ENCODE measurements around the gene ZNF24. TPM values are rescaled to one million over a fixed set of nuclear protein-coding genes. Genes with fewer than 3 reads are reported as not detected.

The ZNF24 gene
- total and polyA plus RNA-seq, 4 donors = 13.6 to 52.5 (median 29.4) TPM

- Histone ChIP-seq H3K27ac (ENCODE audit: low read depth in 1 of 2, low read length in 2 of 2) (no peak overlapping the region), H3K36me3 (ENCODE audit: control insufficient read depth in 1 of 2, insufficient read depth in 2 of 2, low read length in 1 of 2) (peaks cover 0 to 5% of the 10 kb centered on the region in 2 donors), H3K9me3 (ENCODE audit: control insufficient read depth, low read length) (peaks cover 1% of the 10 kb centered on the region), H3K4me3 (ENCODE audit: low read length in 2 of 2) (no peak overlapping the region), H3K27me3 (ENCODE audit: control insufficient read depth in 1 of 2, insufficient read depth in 2 of 2, low read length in 1 of 2) (no peaks in the 10 kb centered on the region), H3K4me1 (ENCODE audit: control insufficient read depth in 1 of 2, insufficient read depth in 2 of 2, low read length in 2 of 2) (no peaks in the 10 kb centered on the region)
- ATAC-seq (ENCODE audit: low FRiP score) = no peak
- 56 to 59% methylated on average over 3 of the region's 3 CpGs for WGBS, 2 donors
- intact Hi-C loops (cut with DNase I) = no loop called here
- DNase-seq = no peak
Observed at GRCh38 chr18:35326695-35327387, 17.4 kb downstream of the ZNF24 start.

- H3K4me1 ChIP-seq (ENCODE audit: control insufficient read depth in 1 of 2, insufficient read depth in 2 of 2, low read length in 2 of 2) = no peaks in the 10 kb centered on the region
Observed at GRCh38 chr18:35324926-35325655, 19.1 kb downstream of the ZNF24 start.

GRCh38 chr18:35322486-35323458 lies 21.4 kb downstream of the ZNF24 start:
- Histone ChIP-seq H3K36me3 (ENCODE audit: control insufficient read depth in 1 of 2, insufficient read depth in 2 of 2, low read length in 1 of 2) (no peaks in the 10 kb centered on the region), H3K9me3 (ENCODE audit: control insufficient read depth, low read length) (peaks cover 1% of the 10 kb centered on the region), H3K4me1 (ENCODE audit: control insufficient read depth in 1 of 2, insufficient read depth in 2 of 2, low read length in 2 of 2) (no peaks in the 10 kb centered on the region), H3K27me3 (ENCODE audit: control insufficient read depth in 1 of 2, insufficient read depth in 2 of 2, low read length in 1 of 2) (no peaks in the 10 kb centered on the region), H3K4me3 (ENCODE audit: low read length in 2 of 2) (no peak overlapping the region), H3K27ac (ENCODE audit: low read depth in 1 of 2, low read length in 2 of 2) (no peak overlapping the region)
- WGBS, 2 donors = 68 to 72% methylated on average over 3 of the region's 3 CpGs
- DNase-seq (no peak), ATAC-seq (ENCODE audit: low FRiP score) (no peak)
- intact Hi-C loops (cut with DNase I) = no loop called here

More at GRCh38 chr18:35324926-35325655, 19.1 kb downstream of the ZNF24 start:
- no peak overlapping the region for H3K27ac ChIP-seq (ENCODE audit: low read depth in 1 of 2, low read length in 2 of 2)
- DNase-seq = no peak
- H3K27me3 ChIP-seq (ENCODE audit: control insufficient read depth in 1 of 2, insufficient read depth in 2 of 2, low read length in 1 of 2) = no peaks in the 10 kb centered on the region
- WGBS, 2 donors = 11 to 60% methylated on average over 2 of the region's 2 CpGs
- H3K4me3 ChIP-seq (ENCODE audit: low read length in 2 of 2) = no peak overlapping the region
- intact Hi-C loops (cut with DNase I) = no loop called here
- ATAC-seq (ENCODE audit: low FRiP score) = no peak
- peaks cover 1% of the 10 kb centered on the region for H3K9me3 ChIP-seq (ENCODE audit: control insufficient read depth, low read length)
- no peaks in the 10 kb centered on the region for H3K36me3 ChIP-seq (ENCODE audit: control insufficient read depth in 1 of 2, insufficient read depth in 2 of 2, low read length in 1 of 2)

- no peak overlapping the region for H3K27ac ChIP-seq (ENCODE audit: low read depth in 1 of 2, low read length in 2 of 2)
- peaks cover 10% of the 10 kb centered on the region for H3K9me3 ChIP-seq (ENCODE audit: control insufficient read depth, low read length)
- ATAC-seq (ENCODE audit: low FRiP score) = no peak
- 16 to 20% methylated on average over 2 of the region's 2 CpGs for WGBS, 2 donors
- H3K36me3 ChIP-seq (ENCODE audit: control insufficient read depth in 1 of 2, insufficient read depth in 2 of 2, low read length in 1 of 2) = peaks cover 3 to 11% of the 10 kb centered on the region in 2 donors
- H3K4me1 ChIP-seq (ENCODE audit: control insufficient read depth in 1 of 2, insufficient read depth in 2 of 2, low read length in 2 of 2) = peaks cover 0 to 3% of the 10 kb centered on the region in 2 donors
- no peak overlapping the region for H3K4me3 ChIP-seq (ENCODE audit: low read length in 2 of 2)
- H3K27me3 ChIP-seq (ENCODE audit: control insufficient read depth in 1 of 2, insufficient read depth in 2 of 2, low read length in 1 of 2) = no peaks in the 10 kb centered on the region
- DNase-seq = no peak
- intact Hi-C loops (cut with DNase I) = no loop called here
Observed at GRCh38 chr18:35311496-35311895, 32.7 kb downstream of the ZNF24 start.

- Histone ChIP-seq H3K27me3 (ENCODE audit: control insufficient read depth in 1 of 2, insufficient read depth in 2 of 2, low read length in 1 of 2) (no peaks in the 10 kb centered on the region), H3K9me3 (ENCODE audit: control insufficient read depth, low read length) (peaks cover 13% of the 10 kb centered on the region), H3K4me1 (ENCODE audit: control insufficient read depth in 1 of 2, insufficient read depth in 2 of 2, low read length in 2 of 2) (peaks cover 0 to 2% of the 10 kb centered on the region in 2 donors), H3K4me3 (ENCODE audit: low read length in 2 of 2) (no peak overlapping the region), H3K27ac (ENCODE audit: low read depth in 1 of 2, low read length in 2 of 2) (no peak overlapping the region), H3K36me3 (ENCODE audit: control insufficient read depth in 1 of 2, insufficient read depth in 2 of 2, low read length in 1 of 2) (peaks cover 3 to 21% of the 10 kb centered on the region in 2 donors)
- DNase-seq (no peak), ATAC-seq (ENCODE audit: low FRiP score) (no peak)
- 98 to 99% methylated on average over 5 of the region's 5 CpGs for WGBS, 2 donors
- intact Hi-C loops (cut with DNase I) = no loop called here
Observed at GRCh38 chr18:35306588-35307250, 37.5 kb downstream of the ZNF24 start.

GRCh38 chr18:35303610-35304009 lies 40.6 kb downstream of the ZNF24 start:
- intact Hi-C loops (cut with DNase I) = no loop called here
- WGBS, 2 donors = 96 to 98% methylated on average over 4 of the region's 4 CpGs
- Histone ChIP-seq H3K27me3 (ENCODE audit: control insufficient read depth in 1 of 2, insufficient read depth in 2 of 2, low read length in 1 of 2) (no peaks in the 10 kb centered on the region), H3K9me3 (ENCODE audit: control insufficient read depth, low read length) (peaks cover 11% of the 10 kb centered on the region), H3K4me1 (ENCODE audit: control insufficient read depth in 1 of 2, insufficient read depth in 2 of 2, low read length in 2 of 2) (no peaks in the 10 kb centered on the region), H3K36me3 (ENCODE audit: control insufficient read depth in 1 of 2, insufficient read depth in 2 of 2, low read length in 1 of 2) (peaks cover 5 to 21% of the 10 kb centered on the region in 2 donors), H3K4me3 (ENCODE audit: low read length in 2 of 2) (no peak overlapping the region), H3K27ac (ENCODE audit: low read depth in 1 of 2, low read length in 2 of 2) (no peak overlapping the region)
- ATAC-seq (ENCODE audit: low FRiP score) (no peak), DNase-seq (no peak)

GRCh38 chr18:35296060-35296459 lies 48.2 kb downstream of the ZNF24 start:
- 90 to 94% methylated on average over 2 of the region's 2 CpGs for WGBS, 2 donors
- no peak for ATAC-seq (ENCODE audit: low FRiP score)
- no peak for DNase-seq
- Histone ChIP-seq H3K36me3 (ENCODE audit: control insufficient read depth in 1 of 2, insufficient read depth in 2 of 2, low read length in 1 of 2) (peaks cover 2% of the 10 kb centered on the region in 2 donors), H3K9me3 (ENCODE audit: control insufficient read depth, low read length) (no peaks in the 10 kb centered on the region), H3K27me3 (ENCODE audit: control insufficient read depth in 1 of 2, insufficient read depth in 2 of 2, low read length in 1 of 2) (no peaks in the 10 kb centered on the region), H3K4me3 (ENCODE audit: low read length in 2 of 2) (no peak overlapping the region), H3K27ac (ENCODE audit: low read depth in 1 of 2, low read length in 2 of 2) (no peak overlapping the region), H3K4me1 (ENCODE audit: control insufficient read depth in 1 of 2, insufficient read depth in 2 of 2, low read length in 2 of 2) (no peaks in the 10 kb centered on the region)
- intact Hi-C loops (cut with DNase I) = no loop called here

- Histone ChIP-seq H3K9me3 (ENCODE audit: control insufficient read depth, low read length) (no peaks in the 10 kb centered on the region), H3K36me3 (ENCODE audit: control insufficient read depth in 1 of 2, insufficient read depth in 2 of 2, low read length in 1 of 2) (peaks cover 0 to 2% of the 10 kb centered on the region in 2 donors), H3K4me1 (ENCODE audit: control insufficient read depth in 1 of 2, insufficient read depth in 2 of 2, low read length in 2 of 2) (no peaks in the 10 kb centered on the region), H3K27me3 (ENCODE audit: control insufficient read depth in 1 of 2, insufficient read depth in 2 of 2, low read length in 1 of 2) (no peaks in the 10 kb centered on the region), H3K4me3 (ENCODE audit: low read length in 2 of 2) (peak overlapping the region in 1 of 2 donors; percentile 64), H3K27ac (ENCODE audit: low read depth in 1 of 2, low read length in 2 of 2) (no peak overlapping the region)
- DNase-seq = no peak
- no peak for ATAC-seq (ENCODE audit: low FRiP score)
- 79 to 81% methylated on average over 2 of the region's 2 CpGs for WGBS, 2 donors
- intact Hi-C loops (cut with DNase I) = loop anchor here (2.0 to 5.0 kb wide), 3 partner anchors 44 to 51 kb away; partner anchors contain the start of genes ZNF24 (in 1 of the 2) and ZNF397 (in 1 of the 2)
Observed at GRCh38 chr18:35291166-35291565, 53.1 kb downstream of the ZNF24 start.
